ENCODE data around the gene PDPR. TPM values are rescaled to one million over a fixed set of nuclear protein-coding genes. Genes with fewer than 3 reads are reported as not detected.
A peak's percentile ranks its signal among the peaks of the same experiment; 100 is the strongest.
"Not testable (repeated sequence)": the region's sequence is repeated elsewhere in the genome, so short reads cannot be mapped to it uniquely, and the experiment has no call there.

The PDPR gene
- total and polyA plus RNA-seq, 5 donors from 2014 or later = 5.2 to 31.2 (median 7.5) TPM

DNA sequence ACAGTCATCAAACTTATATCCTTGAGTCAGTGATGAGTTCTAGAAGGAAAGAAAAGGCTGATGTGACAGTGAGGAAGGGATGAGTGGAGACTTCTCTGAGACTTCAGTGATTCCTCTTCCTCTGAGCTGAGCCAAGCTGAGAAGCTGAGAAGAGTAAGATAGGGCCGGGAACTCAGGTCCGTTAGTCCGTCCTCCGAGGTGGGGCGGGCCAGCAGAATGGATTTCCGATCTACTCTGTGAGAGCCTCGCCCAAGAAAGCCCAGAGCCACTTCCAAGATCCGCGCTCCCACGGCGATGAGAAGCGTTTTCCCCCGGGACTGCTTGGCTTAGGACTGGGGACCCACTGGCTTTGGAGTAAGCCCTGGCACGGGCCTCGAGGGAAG lies 542 bp upstream of the PDPR start:
- H3K36me3 ChIP-seq (ENCODE audit: control insufficient read depth, insufficient read depth, low read length); H3K4me1 ChIP-seq (ENCODE audit: control insufficient read depth, insufficient read depth, low read length, poor library complexity, severe bottlenecking); H3K27me3 ChIP-seq (ENCODE audit: control insufficient read depth, insufficient read depth, low read length); H3K27me3 Mint-ChIP-seq; H3K9me3 Mint-ChIP-seq; DNase-seq; H3K9me3 ChIP-seq (ENCODE audit: control insufficient read depth in 2 of 2, low read length in 2 of 2); H3K36me3 Mint-ChIP-seq; H3K4me3 ChIP-seq (ENCODE audit: low read depth, low read length): not testable (repeated sequence)
- peak overlapping the region; percentile 88 to 95 (median 91) for H3K4me3 Mint-ChIP-seq
- ATAC-seq (ENCODE audit: low read depth in 2 of 2) = peak; percentile 8 to 11
- H3K27ac ChIP-seq (ENCODE audit: insufficient read depth, low read length, poor library complexity, severe bottlenecking) = peak overlapping the region; percentile 74
- H3K27ac Mint-ChIP-seq = peak overlapping the region in 2 of 3 donors; percentile 87 to 91
- H3K4me1 Mint-ChIP-seq = peaks cover 0 to 28% (median 15%) of the 10 kb centered on the region in 4 donors

DNA sequence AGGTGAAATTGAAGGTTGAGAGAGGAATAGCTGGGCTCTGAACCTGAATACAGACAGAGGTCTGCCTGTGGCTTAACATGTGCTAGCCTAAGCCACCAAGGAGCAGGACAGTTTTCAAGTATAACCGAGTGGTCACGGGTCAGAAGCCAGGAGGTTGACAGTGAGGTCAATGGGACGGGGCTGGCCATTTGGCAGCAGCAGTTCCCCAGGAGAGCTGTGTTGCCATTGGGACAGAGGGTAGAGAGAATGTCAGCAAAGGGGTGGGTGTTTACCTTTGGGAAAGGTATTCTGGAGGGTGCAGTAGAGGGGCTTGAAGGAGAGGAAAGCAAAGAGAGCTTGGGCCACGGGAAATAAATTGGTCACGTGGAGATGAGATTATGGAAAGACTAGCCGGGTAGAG lies 4.2 kb downstream of the PDPR start:
- H3K36me3 ChIP-seq (ENCODE audit: control insufficient read depth, insufficient read depth, low read length) = peaks cover 15% of the 10 kb centered on the region
- H3K27me3 ChIP-seq (ENCODE audit: control insufficient read depth, insufficient read depth, low read length); H3K4me3 ChIP-seq (ENCODE audit: low read depth, low read length); H3K4me1 ChIP-seq (ENCODE audit: control insufficient read depth, insufficient read depth, low read length, poor library complexity, severe bottlenecking); H3K27ac ChIP-seq (ENCODE audit: insufficient read depth, low read length, poor library complexity, severe bottlenecking); H3K9me3 ChIP-seq (ENCODE audit: control insufficient read depth in 2 of 2, low read length in 2 of 2); DNase-seq; H3K27me3 Mint-ChIP-seq; H3K9me3 Mint-ChIP-seq; ATAC-seq (ENCODE audit: low read depth in 2 of 2): not testable (repeated sequence)
- H3K36me3 Mint-ChIP-seq = peaks cover 22% of the 10 kb centered on the region
- peak overlapping the region in 2 of 3 donors; percentile 16 to 80 for H3K27ac Mint-ChIP-seq
- peak overlapping the region in 2 of 4 donors; percentile 51 to 67 for H3K4me3 Mint-ChIP-seq
- peaks cover 0 to 38% (median 18%) of the 10 kb centered on the region in 4 donors for H3K4me1 Mint-ChIP-seq

DNA sequence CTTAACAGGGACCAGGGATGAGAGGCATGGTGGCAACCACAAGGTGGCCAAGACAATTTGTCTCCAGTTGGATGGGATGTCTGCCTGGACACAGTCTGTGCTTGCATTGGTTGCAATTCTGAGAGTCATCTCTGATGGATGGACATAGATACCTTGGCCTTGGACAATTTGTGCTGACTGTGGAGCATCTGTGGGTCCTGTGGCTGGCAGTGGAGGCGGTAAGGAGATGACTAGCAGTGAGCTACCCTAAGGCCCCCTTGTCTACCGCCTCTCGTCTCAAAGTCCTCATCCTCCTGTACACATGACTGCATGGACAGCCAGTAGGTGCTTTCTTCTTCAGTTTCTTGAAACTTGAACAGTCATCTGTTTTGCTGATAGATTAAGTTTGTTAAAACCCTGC lies 4.6 kb downstream of the PDPR start:
- not testable (repeated sequence) for H3K9me3 Mint-ChIP-seq; H3K9me3 ChIP-seq (ENCODE audit: control insufficient read depth in 2 of 2, low read length in 2 of 2); H3K27ac ChIP-seq (ENCODE audit: insufficient read depth, low read length, poor library complexity, severe bottlenecking); H3K27me3 Mint-ChIP-seq; H3K4me3 ChIP-seq (ENCODE audit: low read depth, low read length); DNase-seq; ATAC-seq (ENCODE audit: low read depth in 2 of 2); H3K4me1 ChIP-seq (ENCODE audit: control insufficient read depth, insufficient read depth, low read length, poor library complexity, severe bottlenecking); H3K4me3 Mint-ChIP-seq; H3K27me3 ChIP-seq (ENCODE audit: control insufficient read depth, insufficient read depth, low read length)
- peak overlapping the region in 2 of 3 donors; percentile 16 to 80 for H3K27ac Mint-ChIP-seq
- peaks cover 19% of the 10 kb centered on the region for H3K36me3 ChIP-seq (ENCODE audit: control insufficient read depth, insufficient read depth, low read length)
- H3K4me1 Mint-ChIP-seq = peaks cover 0 to 38% (median 18%) of the 10 kb centered on the region in 4 donors
- H3K36me3 Mint-ChIP-seq = peaks cover 26% of the 10 kb centered on the region

DNA sequence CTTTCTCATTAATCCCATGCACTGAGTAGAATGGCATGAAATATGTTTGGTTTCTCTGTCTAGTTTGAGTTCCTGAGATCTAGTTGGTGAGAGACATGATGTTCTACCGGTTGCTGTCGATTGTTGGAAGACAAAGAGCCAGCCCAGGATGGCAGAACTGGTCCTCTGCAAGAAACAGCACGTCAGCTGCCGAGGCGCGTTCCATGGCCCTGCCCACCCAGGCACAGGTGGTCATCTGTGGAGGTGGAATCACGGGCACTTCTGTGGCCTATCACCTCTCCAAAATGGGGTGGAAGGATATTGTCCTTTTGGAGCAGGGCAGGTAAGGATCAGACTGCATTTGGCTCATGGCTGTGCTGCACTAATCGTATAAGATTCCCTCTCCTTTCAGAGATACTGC lies 6.3 kb downstream of the PDPR start:
- DNase-seq; H3K27ac Mint-ChIP-seq; H3K9me3 ChIP-seq (ENCODE audit: control insufficient read depth in 2 of 2, low read length in 2 of 2); H3K9me3 Mint-ChIP-seq; H3K27me3 Mint-ChIP-seq; H3K27me3 ChIP-seq (ENCODE audit: control insufficient read depth, insufficient read depth, low read length); H3K4me3 Mint-ChIP-seq; H3K4me1 ChIP-seq (ENCODE audit: control insufficient read depth, insufficient read depth, low read length, poor library complexity, severe bottlenecking); H3K27ac ChIP-seq (ENCODE audit: insufficient read depth, low read length, poor library complexity, severe bottlenecking); H3K4me3 ChIP-seq (ENCODE audit: low read depth, low read length); ATAC-seq (ENCODE audit: low read depth in 2 of 2): not testable (repeated sequence)
- peaks cover 33% of the 10 kb centered on the region for H3K36me3 Mint-ChIP-seq
- peaks cover 24% of the 10 kb centered on the region for H3K36me3 ChIP-seq (ENCODE audit: control insufficient read depth, insufficient read depth, low read length)
- H3K4me1 Mint-ChIP-seq = peaks cover 0 to 34% (median 14%) of the 10 kb centered on the region in 4 donors

DNA sequence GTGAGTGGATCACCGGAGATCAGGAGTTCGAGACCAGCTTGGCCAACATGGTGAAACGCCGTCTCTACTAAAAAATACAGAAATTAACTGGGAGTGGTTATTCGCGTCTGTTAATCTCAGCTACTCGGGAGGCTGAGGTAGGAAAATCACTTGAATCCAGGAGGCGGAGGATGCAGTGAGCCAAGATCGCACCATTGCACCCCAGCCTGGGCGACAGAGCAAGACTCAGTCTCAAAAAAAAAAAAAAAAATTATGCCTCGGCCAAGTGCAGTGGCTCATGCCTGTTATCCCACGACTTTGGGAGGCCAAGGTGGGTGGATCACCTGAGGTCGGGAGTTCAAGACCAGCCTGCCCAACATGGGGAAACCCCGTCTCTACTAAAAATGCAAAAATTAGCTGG lies 9.7 kb downstream of the PDPR start:
- ATAC-seq (ENCODE audit: low read depth in 2 of 2); H3K27me3 Mint-ChIP-seq; H3K27ac Mint-ChIP-seq; H3K4me3 ChIP-seq (ENCODE audit: low read depth, low read length); H3K4me3 Mint-ChIP-seq; H3K27ac ChIP-seq (ENCODE audit: insufficient read depth, low read length, poor library complexity, severe bottlenecking); H3K9me3 ChIP-seq (ENCODE audit: control insufficient read depth in 2 of 2, low read length in 2 of 2); H3K4me1 ChIP-seq (ENCODE audit: control insufficient read depth, insufficient read depth, low read length, poor library complexity, severe bottlenecking); H3K9me3 Mint-ChIP-seq; DNase-seq; H3K27me3 ChIP-seq (ENCODE audit: control insufficient read depth, insufficient read depth, low read length): not testable (repeated sequence)
- Mint-ChIP-seq H3K4me1 (peaks cover 0 to 11% (median 3%) of the 10 kb centered on the region in 4 donors), H3K36me3 (peaks cover 44% of the 10 kb centered on the region)
- H3K36me3 ChIP-seq (ENCODE audit: control insufficient read depth, insufficient read depth, low read length) = peaks cover 41% of the 10 kb centered on the region

DNA sequence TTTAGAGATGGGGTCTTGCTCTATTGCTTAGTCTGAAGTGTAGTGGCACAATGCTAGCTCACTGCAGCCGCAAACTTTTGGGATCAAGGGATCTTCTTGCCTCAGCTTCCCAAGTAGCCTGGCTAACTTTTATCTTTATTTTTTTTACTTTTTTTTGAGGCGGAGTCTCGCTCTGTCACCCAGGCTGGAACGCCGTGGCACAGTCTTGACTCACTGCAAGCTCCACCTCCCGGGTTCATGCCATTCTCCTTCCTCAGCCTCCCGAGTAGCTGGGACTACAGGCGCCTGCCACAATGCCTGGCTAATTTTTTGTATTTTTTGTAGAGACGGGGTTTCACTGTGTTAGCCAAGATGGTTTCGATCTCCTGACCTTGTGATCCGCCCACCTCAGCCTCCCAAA lies 12.1 kb downstream of the PDPR start:
- peaks cover 51% of the 10 kb centered on the region for H3K36me3 Mint-ChIP-seq
- peaks cover 52% of the 10 kb centered on the region for H3K36me3 ChIP-seq (ENCODE audit: control insufficient read depth, insufficient read depth, low read length)
- not testable (repeated sequence) for H3K27ac Mint-ChIP-seq; H3K4me3 Mint-ChIP-seq; ATAC-seq (ENCODE audit: low read depth in 2 of 2); H3K9me3 Mint-ChIP-seq; H3K27me3 ChIP-seq (ENCODE audit: control insufficient read depth, insufficient read depth, low read length); H3K9me3 ChIP-seq (ENCODE audit: control insufficient read depth in 2 of 2, low read length in 2 of 2); H3K4me1 Mint-ChIP-seq; H3K27ac ChIP-seq (ENCODE audit: insufficient read depth, low read length, poor library complexity, severe bottlenecking); H3K4me1 ChIP-seq (ENCODE audit: control insufficient read depth, insufficient read depth, low read length, poor library complexity, severe bottlenecking); H3K4me3 ChIP-seq (ENCODE audit: low read depth, low read length); H3K27me3 Mint-ChIP-seq; DNase-seq

DNA sequence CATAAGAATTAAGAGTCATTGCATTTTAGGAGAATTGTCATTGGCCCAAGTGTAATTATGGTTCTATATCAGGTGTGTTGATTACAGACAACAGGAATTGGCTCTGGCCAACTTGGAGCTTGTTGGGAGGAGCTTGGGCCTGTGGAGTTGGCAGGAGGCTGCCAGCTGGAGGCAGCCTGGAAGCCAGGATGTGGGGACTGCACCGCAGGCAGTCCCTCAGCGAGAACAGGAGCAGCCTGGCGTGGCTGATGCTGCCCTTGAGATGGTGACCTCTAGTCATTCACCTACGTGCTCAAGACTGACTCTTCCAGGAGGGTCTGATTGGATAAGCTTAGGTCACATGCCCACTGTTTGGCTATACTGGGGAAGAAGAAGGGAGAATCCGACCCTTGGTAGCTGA lies 13.6 kb downstream of the PDPR start:
- H3K4me1 ChIP-seq (ENCODE audit: control insufficient read depth, insufficient read depth, low read length, poor library complexity, severe bottlenecking); ATAC-seq (ENCODE audit: low read depth in 2 of 2); H3K27ac ChIP-seq (ENCODE audit: insufficient read depth, low read length, poor library complexity, severe bottlenecking); H3K4me3 ChIP-seq (ENCODE audit: low read depth, low read length); H3K4me1 Mint-ChIP-seq; H3K4me3 Mint-ChIP-seq; H3K27me3 ChIP-seq (ENCODE audit: control insufficient read depth, insufficient read depth, low read length); H3K9me3 Mint-ChIP-seq; H3K9me3 ChIP-seq (ENCODE audit: control insufficient read depth in 2 of 2, low read length in 2 of 2); H3K27me3 Mint-ChIP-seq; DNase-seq: not testable (repeated sequence)
- Mint-ChIP-seq H3K36me3 (peaks cover 47% of the 10 kb centered on the region), H3K27ac (peak overlapping the region in 1 of 3 donors; percentile 46)
- H3K36me3 ChIP-seq (ENCODE audit: control insufficient read depth, insufficient read depth, low read length) = peaks cover 53% of the 10 kb centered on the region

DNA sequence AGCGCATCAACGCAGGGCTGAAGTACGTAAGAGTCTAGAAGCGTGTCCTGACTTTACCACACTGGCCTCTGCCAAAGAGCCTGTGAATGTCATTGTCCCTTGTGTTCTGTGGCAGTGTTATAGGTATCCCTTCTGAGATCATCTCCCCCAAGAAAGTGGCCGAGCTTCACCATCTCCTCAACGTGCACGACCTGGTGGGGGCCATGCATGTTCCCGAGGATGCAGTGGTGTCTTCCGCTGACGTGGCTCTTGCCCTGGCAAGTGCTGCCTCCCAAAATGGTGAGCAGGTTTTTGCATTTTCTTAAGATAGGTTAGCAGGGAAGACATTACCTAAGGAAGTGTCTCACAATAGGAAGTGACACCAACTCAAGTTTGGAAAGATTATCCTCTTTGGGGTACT lies 14.7 kb downstream of the PDPR start:
- not testable (repeated sequence) for DNase-seq; H3K27ac ChIP-seq (ENCODE audit: insufficient read depth, low read length, poor library complexity, severe bottlenecking); H3K27ac Mint-ChIP-seq; H3K4me3 ChIP-seq (ENCODE audit: low read depth, low read length); H3K9me3 Mint-ChIP-seq; ATAC-seq (ENCODE audit: low read depth in 2 of 2); H3K4me3 Mint-ChIP-seq; H3K4me1 ChIP-seq (ENCODE audit: control insufficient read depth, insufficient read depth, low read length, poor library complexity, severe bottlenecking); H3K27me3 ChIP-seq (ENCODE audit: control insufficient read depth, insufficient read depth, low read length); H3K4me1 Mint-ChIP-seq; H3K9me3 ChIP-seq (ENCODE audit: control insufficient read depth in 2 of 2, low read length in 2 of 2); H3K27me3 Mint-ChIP-seq
- peaks cover 41% of the 10 kb centered on the region for H3K36me3 Mint-ChIP-seq
- H3K36me3 ChIP-seq (ENCODE audit: control insufficient read depth, insufficient read depth, low read length) = peaks cover 53% of the 10 kb centered on the region
